ENCODE results near the gene KDM4C. TPM values are rescaled to one million over a fixed set of nuclear protein-coding genes. Genes with fewer than 3 reads are reported as not detected.

The KDM4C gene
- total RNA-seq, 2 donors from 2014 or later = 11.0 to 11.9 TPM

GRCh38 chr9:6819112-6819511 lies 61.3 kb downstream of the KDM4C start:
- Histone ChIP-seq H3K9me3 (no peaks in the 10 kb centered on the region), H3K27me3 (no peaks in the 10 kb centered on the region), H3K4me1 (no peaks in the 10 kb centered on the region), H3K27ac (no peak overlapping the region), H3K36me3 (peaks cover 16% of the 10 kb centered on the region), H3K4me3 (no peak overlapping the region)
- no peak for DNase-seq (ENCODE audit: low spot score)
- no peak for TF ChIP-seq CTCF (IDR thresholded peaks at IDR 0.05)

GRCh38 chr9:6819529-6819928 lies 61.8 kb downstream of the KDM4C start:
- Histone ChIP-seq H3K36me3 (peaks cover 16% of the 10 kb centered on the region), H3K4me3 (no peak overlapping the region), H3K27me3 (no peaks in the 10 kb centered on the region), H3K4me1 (no peaks in the 10 kb centered on the region), H3K9me3 (no peaks in the 10 kb centered on the region), H3K27ac (no peak overlapping the region)
- TF ChIP-seq CTCF (IDR thresholded peaks at IDR 0.05) = no peak
- no peak for DNase-seq (ENCODE audit: low spot score)

GRCh38 chr9:6822696-6823095 lies 64.9 kb downstream of the KDM4C start:
- no peaks in the 10 kb centered on the region for H3K4me1 ChIP-seq
- H3K27ac ChIP-seq = no peak overlapping the region
- no peaks in the 10 kb centered on the region for H3K9me3 ChIP-seq
- peaks cover 16% of the 10 kb centered on the region for H3K36me3 ChIP-seq
- no peak for DNase-seq (ENCODE audit: low spot score)
- TF ChIP-seq CTCF (IDR thresholded peaks at IDR 0.05) = no peak
- no peaks in the 10 kb centered on the region for H3K27me3 ChIP-seq
- H3K4me3 ChIP-seq = no peak overlapping the region

GRCh38 chr9:6827439-6828145 lies 69.8 kb downstream of the KDM4C start:
- H3K27ac ChIP-seq = no peak overlapping the region
- peak in 1 of 2 donors; percentile 61 for TF ChIP-seq CTCF (IDR thresholded peaks at IDR 0.05)
- no peaks in the 10 kb centered on the region for H3K4me1 ChIP-seq
- H3K9me3 ChIP-seq = peaks cover 0 to 5% of the 10 kb centered on the region in 2 donors
- DNase-seq (ENCODE audit: low spot score) = no peak
- peaks cover 15% of the 10 kb centered on the region for H3K36me3 ChIP-seq
- H3K27me3 ChIP-seq = no peaks in the 10 kb centered on the region
- no peak overlapping the region for H3K4me3 ChIP-seq

- DNase-seq (ENCODE audit: low spot score) = no peak
- Histone ChIP-seq H3K27ac (no peak overlapping the region), H3K4me1 (no peaks in the 10 kb centered on the region), H3K4me3 (no peak overlapping the region), H3K9me3 (peaks cover 0 to 5% of the 10 kb centered on the region in 2 donors), H3K27me3 (no peaks in the 10 kb centered on the region), H3K36me3 (peaks cover under 1% of the 10 kb centered on the region)
- TF ChIP-seq CTCF (IDR thresholded peaks at IDR 0.05) = no peak
These were observed 71.3 kb downstream of the KDM4C start for GRCh38 chr9:6829027-6829426.

GRCh38 chr9:6829536-6829935 lies 71.8 kb downstream of the KDM4C start:
- no peak for TF ChIP-seq CTCF (IDR thresholded peaks at IDR 0.05)
- Histone ChIP-seq H3K27me3 (no peaks in the 10 kb centered on the region), H3K36me3 (peaks cover 5% of the 10 kb centered on the region), H3K9me3 (peaks cover 0 to 5% of the 10 kb centered on the region in 2 donors), H3K27ac (no peak overlapping the region), H3K4me3 (no peak overlapping the region), H3K4me1 (no peaks in the 10 kb centered on the region)
- DNase-seq (ENCODE audit: low spot score) = no peak
